ENCODE measurements around the gene PNMT.

The PNMT gene

DNA sequence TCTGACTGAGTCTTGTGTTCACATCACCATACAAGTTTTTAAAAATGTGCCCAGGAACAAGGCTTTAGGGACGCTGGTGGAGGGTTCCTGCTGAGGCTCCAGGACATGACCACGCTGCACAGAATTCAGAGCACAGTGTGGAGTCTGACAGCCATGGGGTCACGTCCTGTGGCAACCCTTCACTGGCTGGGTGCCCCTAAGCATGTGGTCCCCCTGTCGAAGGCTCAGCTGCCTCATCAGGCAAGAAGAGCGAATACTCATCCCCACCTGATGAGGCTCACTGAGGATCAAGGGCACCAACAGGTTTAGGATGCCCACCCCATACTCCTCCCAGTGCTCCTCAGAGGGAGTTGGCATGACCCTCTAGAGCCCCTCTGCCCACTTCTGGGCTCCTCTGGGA lies 5.9 kb downstream of the PNMT start:
- no peak for DNase-seq
- Histone ChIP-seq H3K4me3 (ENCODE audit: low read depth, low read length) (no peak overlapping the region), H3K4me1 (no peaks in the 10 kb centered on the region), H3K36me3 (no peaks in the 10 kb centered on the region), H3K9me3 (no peaks in the 10 kb centered on the region), H3K27me3 (peaks cover 3% of the 10 kb centered on the region; the same call in 1 of the 2 replicates)
- no peak for TF ChIP-seq CTCF (IDR thresholded peaks at IDR 0.05; ENCODE audit: low read depth, low read length)

- no peak for TF ChIP-seq CTCF (IDR thresholded peaks at IDR 0.05; ENCODE audit: low read depth, low read length)
- peak; percentile 41 for DNase-seq
- no peaks in the 10 kb centered on the region for H3K36me3 ChIP-seq
- H3K27me3 ChIP-seq: no peaks in the 10 kb centered on the region
- H3K4me3 ChIP-seq (ENCODE audit: low read depth, low read length): no peak overlapping the region
- no peaks in the 10 kb centered on the region for H3K4me1 ChIP-seq
- H3K9me3 ChIP-seq: no peaks in the 10 kb centered on the region
These were observed 6.6 kb downstream of the PNMT start for GRCh38 chr17:39674702-39675389.

GRCh38 chr17:39675390-39676082 lies 7.3 kb downstream of the PNMT start:
- no peak for TF ChIP-seq CTCF (IDR thresholded peaks at IDR 0.05; ENCODE audit: low read depth, low read length)
- DNase-seq: no peak
- Histone ChIP-seq H3K4me1 (no peaks in the 10 kb centered on the region), H3K9me3 (no peaks in the 10 kb centered on the region), H3K36me3 (no peaks in the 10 kb centered on the region), H3K4me3 (ENCODE audit: low read depth, low read length) (no peak overlapping the region), H3K27me3 (no peaks in the 10 kb centered on the region)

DNA sequence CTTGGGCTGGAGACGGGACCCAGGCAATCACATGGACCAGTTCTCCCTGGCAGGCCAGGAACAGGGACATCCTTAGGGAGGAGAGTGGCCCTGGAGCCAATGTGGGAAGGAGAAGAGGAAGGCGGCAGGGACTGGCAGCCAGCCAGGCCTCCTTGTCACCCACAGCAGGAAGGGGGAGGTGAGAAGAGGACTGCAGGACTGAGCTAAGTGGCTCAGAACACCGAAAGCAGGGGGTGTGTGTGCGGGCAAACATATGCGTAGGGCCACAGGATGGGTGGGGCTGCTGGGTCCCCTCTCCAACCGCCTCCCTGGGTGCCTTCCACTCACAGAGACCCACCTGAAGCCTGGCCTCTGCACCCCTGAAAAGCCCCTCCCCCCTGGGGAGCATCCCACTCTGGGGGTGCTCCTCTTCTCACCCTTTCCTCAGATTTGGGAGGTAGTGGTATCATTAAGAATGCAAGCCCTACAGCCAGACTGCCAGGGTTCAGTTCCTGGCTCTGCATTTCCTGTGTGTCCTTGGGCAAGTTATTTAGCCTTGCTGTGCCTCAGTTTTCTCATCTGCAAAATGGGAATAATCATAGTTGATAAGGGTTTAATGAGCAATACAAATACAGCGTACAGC lies 8.1 kb downstream of the PNMT start:
- H3K4me1 ChIP-seq: no peaks in the 10 kb centered on the region
- H3K4me3 ChIP-seq (ENCODE audit: low read depth, low read length): no peak overlapping the region
- DNase-seq: peak; percentile 40
- no peaks in the 10 kb centered on the region for H3K27me3 ChIP-seq
- no peak for TF ChIP-seq CTCF (IDR thresholded peaks at IDR 0.05; ENCODE audit: low read depth, low read length)
- no peaks in the 10 kb centered on the region for H3K36me3 ChIP-seq
- H3K9me3 ChIP-seq: no peaks in the 10 kb centered on the region

DNA sequence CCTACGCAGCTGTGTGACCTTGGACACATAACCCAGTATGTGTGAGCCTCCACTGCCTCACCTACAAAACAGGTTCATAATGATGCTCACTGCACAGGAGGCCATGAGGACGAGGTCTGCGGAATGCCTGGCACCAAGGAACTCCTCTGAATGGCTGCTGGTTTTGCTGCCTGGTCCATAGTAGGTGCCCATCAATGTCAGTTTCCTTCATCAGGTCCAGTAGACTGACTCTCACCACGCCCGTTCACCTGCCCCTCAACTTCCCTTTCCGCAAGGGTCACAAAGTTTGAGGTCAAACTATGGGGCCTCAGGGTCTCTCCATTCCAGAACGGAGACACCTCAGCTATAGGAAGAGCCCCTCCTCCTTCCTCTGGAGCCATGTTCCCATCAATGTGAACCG lies 8.8 kb downstream of the PNMT start:
- no peak for TF ChIP-seq CTCF (IDR thresholded peaks at IDR 0.05; ENCODE audit: low read depth, low read length)
- Histone ChIP-seq H3K36me3 (no peaks in the 10 kb centered on the region), H3K27me3 (no peaks in the 10 kb centered on the region), H3K9me3 (no peaks in the 10 kb centered on the region), H3K4me1 (no peaks in the 10 kb centered on the region), H3K4me3 (ENCODE audit: low read depth, low read length) (no peak overlapping the region)
- DNase-seq: no peak

Data from BE2C (cell line).